K562 (cell line): ENCODE measurements around the gene ASB18.
A peak's percentile ranks its signal among the peaks of the same experiment; 100 is the strongest.

Experiments used
- CLOCK ChIP-seq: fragments of 250-450 bp; sonication (Bioruptor Pico); IDR thresholded peaks from 2 replicates; pipeline ENCODE4 v1.4.0; 2020; ENCODE audit warnings: mild to moderate bottlenecking, moderate library complexity, borderline replicate concordance
- CTCF ChIP-seq, 3 experiments: IDR thresholded peaks in 2 of 3; conservative IDR thresholded peaks in 1 of 3; 2 replicates each; pipeline ENCODE4 v1.5.1; 2011 to 2012; ENCODE audit warnings: low read length in 3 of 3, mild to moderate bottlenecking in 3 of 3, control low read depth in 2 of 3, improper control_type of control experiment in 1 of 3, inconsistent platforms in 1 of 3, low read depth in 1 of 3, mixed read lengths in 1 of 3, moderate library complexity in 1 of 3; ENCODE audit not compliant: insufficient read depth in 2 of 3
- ELF4 ChIP-seq: fragments of 450-650 bp; formaldehyde crosslinking; IDR thresholded peaks from 2 replicates; pipeline ENCODE4 v1.4.0; 2022; ENCODE audit warnings: missing genetic modification characterization
- HNRNPK ChIP-seq: fragments of 200-400 bp; formaldehyde crosslinking; IDR thresholded peaks from one replicate; pipeline ENCODE4 v1.6.1; 2018; ENCODE audit warnings: mild to moderate bottlenecking, low read depth, low read length; ENCODE audit not compliant: poor library complexity, severe bottlenecking
- MYC ChIP-seq, 2 experiments: fragments of 250-450 bp in 1 of 2; sonication (Bioruptor Pico) in 1 of 2; IDR thresholded peaks; 2 replicates each; pipeline versions ENCODE4 v1.5.1 to v1.6.1; 2012 to 2021; ENCODE audit warnings: low read depth in 2 of 2, borderline replicate concordance in 1 of 2, improper control_type of control experiment in 1 of 2, low read length in 1 of 2, mild to moderate bottlenecking in 1 of 2, moderate library complexity in 1 of 2
- MYNN ChIP-seq, 2 experiments: sonication (generic); formaldehyde crosslinking in 1 of 2; IDR thresholded peaks; 2 replicates each; pipeline versions ENCODE4 v1.5.0 to v1.6.1; 2016 to 2020; ENCODE audit warnings: antibody characterized with exemption in 1 of 2, missing genetic modification reagents in 1 of 2
- POLR2A ChIP-seq: fragments of 450-650 bp; conservative IDR thresholded peaks from 2 replicates; pipeline ENCODE4 v1.6.1; 2016
- RAD21 ChIP-seq, 2 experiments: fragments of 250-450 bp in 1 of 2; fragments of 450-650 bp in 1 of 2; sonication (Bioruptor Pico) in 1 of 2; formaldehyde crosslinking in 1 of 2; IDR thresholded peaks in 1 of 2; conservative IDR thresholded peaks in 1 of 2; 2 replicates each; pipeline versions ENCODE4 v1.4.0 to v1.8.0; 2020 to 2022; ENCODE audit warnings: mild to moderate bottlenecking in 2 of 2, moderate library complexity in 1 of 2
- ZMIZ1 ChIP-seq, 2 experiments: fragments of 150-350 bp in 1 of 2; IDR thresholded peaks; 2 replicates each; pipeline ENCODE4 v1.6.1; 2012 to 2016; ENCODE audit warnings: low read depth in 2 of 2, low read length in 2 of 2, mild to moderate bottlenecking in 1 of 2, moderate library complexity in 1 of 2
- ZNF124 ChIP-seq: sonication (generic); formaldehyde crosslinking; IDR thresholded peaks from 2 replicates; pipeline ENCODE4 v1.8.1; 2022; ENCODE audit warnings: missing genetic modification reagents
- ZNF253 ChIP-seq: fragments of 250-450 bp; sonication (Bioruptor Pico); conservative IDR thresholded peaks from 2 replicates; pipeline ENCODE4 v1.6.1; 2021; ENCODE audit warnings: mild to moderate bottlenecking

GRCh38 chr2:236177604-236177966 lies 86.6 kb downstream of the ASB18 start:
- TF ChIP-seq POLR2A (no peak), MYC (IDR thresholded peaks at IDR 0.05; ENCODE audit: low read depth, low read length) (no peak), MYC (CRISPR knock-in tag; IDR thresholded peaks at IDR 0.05; ENCODE audit: borderline replicate concordance, low read depth) (no peak), HNRNPK (no peak), CTCF (IDR thresholded peaks at IDR 0.05 in 2 of 3, conservative IDR thresholded peaks at IDR 0.05 in 1 of 3; ENCODE audit: insufficient read depth in 2 of 3, low read depth in 1 of 3, low read length in 3 of 3) (peak; percentile 46 to 89 (median 66)), MYNN (IDR thresholded peaks at IDR 0.05) (no peak), MYNN (CRISPR knock-in tag; IDR thresholded peaks at IDR 0.05) (no peak), ELF4 (no peak), RAD21 (CRISPR knock-in tag; conservative IDR thresholded peaks at IDR 0.05 in 1 of 2, IDR thresholded peaks at IDR 0.05 in 1 of 2) (no peak; a peak in 1 of 4 replicates), ZMIZ1 (IDR thresholded peaks at IDR 0.05; ENCODE audit: low read depth in 2 of 2, low read length in 2 of 2) (no peak), ZNF253 (CRISPR knock-in tag) (no peak), ZNF124 (CRISPR knock-in tag) (no peak), CLOCK (CRISPR knock-in tag) (no peak)
